Renal pelvis (tissue), 12 donors: ENCODE measurements around the gene NFAM1. TPM values are rescaled to one million over a fixed set of nuclear protein-coding genes. Genes with fewer than 3 reads are reported as not detected.
A peak's percentile ranks its signal among the peaks of the same experiment; 100 is the strongest.

Source experiments
- DNase-seq: peaks from one replicate; pipeline ENCODE4 v3.0.0-alpha.2; 2013
- long read RNA-seq, 16 experiments: transcript quantifications; one replicate each; lab custom pipeline, GENCODE V29; 2026
- polyA plus RNA-seq, 3 donors: library from polyadenylated mRNA; unstranded; fragments of 120-200 nt; gene quantifications; one replicate each; pipeline ENCODE4 v1.2.1, GENCODE V29; 2013; ENCODE audit not compliant: insufficient read length in 3 of 3

Gene NFAM1, protein sequence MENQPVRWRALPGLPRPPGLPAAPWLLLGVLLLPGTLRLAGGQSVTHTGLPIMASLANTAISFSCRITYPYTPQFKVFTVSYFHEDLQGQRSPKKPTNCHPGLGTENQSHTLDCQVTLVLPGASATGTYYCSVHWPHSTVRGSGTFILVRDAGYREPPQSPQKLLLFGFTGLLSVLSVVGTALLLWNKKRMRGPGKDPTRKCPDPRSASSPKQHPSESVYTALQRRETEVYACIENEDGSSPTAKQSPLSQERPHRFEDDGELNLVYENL
- 1 to 10 TPM in 2 of 3 donors, under 1 TPM in 1; 0.82 to 1.2 (median 1.0) TPM for polyA plus RNA-seq
- long read RNA-seq, donor 1, full-length matches to known transcripts: 1 of 1 reads
- long read RNA-seq, donor 1, partial matches to known transcripts: 0 of 1 reads
- long read RNA-seq, donor 1, other reads (novel, unspliced or antisense): 0 of 1 reads
- long read RNA-seq, donor 2: 0 reads
- long read RNA-seq, donor 3, full-length matches to known transcripts: 1 of 1 reads
- long read RNA-seq, donor 3, partial matches to known transcripts: 0 of 1 reads
- long read RNA-seq, donor 3, other reads (novel, unspliced or antisense): 0 of 1 reads
- long read RNA-seq, donor 4: 0 reads
- long read RNA-seq, donor 5: 0 reads
- long read RNA-seq, donor 6: 0 reads
- long read RNA-seq, donor 7: 0 reads
- long read RNA-seq, donor 8: 0 reads
- long read RNA-seq, donor 9: 0 reads
- long read RNA-seq, donor 10: 0 reads
- long read RNA-seq, donor 11, full-length matches to known transcripts: 1 of 1 reads
- long read RNA-seq, donor 11, partial matches to known transcripts: 0 of 1 reads
- long read RNA-seq, donor 11, other reads (novel, unspliced or antisense): 0 of 1 reads
- long read RNA-seq, donor 12: 0 reads
- long read RNA-seq, donor 13: 0 reads
- long read RNA-seq, donor 14: 0 reads
- long read RNA-seq, donor 15, full-length matches to known transcripts: 1 of 1 reads
- long read RNA-seq, donor 15, partial matches to known transcripts: 0 of 1 reads
- long read RNA-seq, donor 15, other reads (novel, unspliced or antisense): 0 of 1 reads
- long read RNA-seq, donor 16: 0 reads

DNA sequence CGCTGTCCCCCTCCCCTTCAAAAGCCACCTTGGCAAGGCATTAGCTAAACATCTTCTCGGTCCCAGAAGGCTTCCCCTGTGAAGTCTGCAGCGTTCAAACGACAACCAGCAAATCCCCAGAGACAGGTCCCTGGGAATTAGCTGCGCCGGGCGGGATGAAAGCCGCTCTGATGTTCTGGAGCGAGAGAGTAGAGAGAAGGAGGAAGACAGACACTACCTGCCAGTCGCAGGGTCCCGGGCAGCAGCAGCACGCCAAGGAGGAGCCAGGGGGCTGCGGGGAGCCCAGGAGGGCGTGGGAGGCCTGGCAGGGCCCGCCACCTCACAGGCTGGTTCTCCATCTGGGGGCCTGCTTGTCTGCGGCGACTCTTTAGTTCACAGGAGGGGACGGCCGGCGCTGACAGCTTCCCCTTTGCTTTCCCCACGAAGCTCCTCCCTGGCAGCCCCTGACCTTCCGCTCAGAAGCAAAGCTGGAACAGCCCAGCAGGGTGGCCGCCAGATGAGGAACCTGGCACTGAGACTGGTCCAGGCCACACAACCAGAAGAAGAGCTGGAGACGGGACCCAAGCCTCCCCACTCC is at the start of gene NFAM1:
TSS of gene NFAM1 (minus strand) at position 384 of the 577 bp plus-strand sequence. CDS start at position 338, 46 bp downstream.
- no peak for DNase-seq

DNA sequence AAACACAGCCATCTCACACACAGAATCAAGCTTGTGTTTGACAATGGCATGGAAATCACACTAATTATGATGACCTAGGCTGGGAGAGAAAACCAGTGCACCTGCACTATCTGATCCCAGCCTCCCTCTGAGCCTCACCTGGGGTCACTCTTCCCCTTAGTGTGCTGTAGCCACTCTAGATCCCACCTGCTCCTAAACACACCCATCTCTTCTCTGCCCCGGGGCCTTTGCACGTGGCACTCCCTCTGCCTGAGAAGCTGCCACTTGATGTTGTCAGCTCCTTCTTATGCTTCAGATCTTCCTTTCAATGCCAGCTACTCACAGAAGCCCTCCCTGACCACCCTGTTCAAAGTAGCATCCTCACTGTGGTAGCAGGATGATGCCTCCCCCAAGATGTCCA is 42.9 kb upstream of the NFAM1 start:
- no peak for DNase-seq

DNA sequence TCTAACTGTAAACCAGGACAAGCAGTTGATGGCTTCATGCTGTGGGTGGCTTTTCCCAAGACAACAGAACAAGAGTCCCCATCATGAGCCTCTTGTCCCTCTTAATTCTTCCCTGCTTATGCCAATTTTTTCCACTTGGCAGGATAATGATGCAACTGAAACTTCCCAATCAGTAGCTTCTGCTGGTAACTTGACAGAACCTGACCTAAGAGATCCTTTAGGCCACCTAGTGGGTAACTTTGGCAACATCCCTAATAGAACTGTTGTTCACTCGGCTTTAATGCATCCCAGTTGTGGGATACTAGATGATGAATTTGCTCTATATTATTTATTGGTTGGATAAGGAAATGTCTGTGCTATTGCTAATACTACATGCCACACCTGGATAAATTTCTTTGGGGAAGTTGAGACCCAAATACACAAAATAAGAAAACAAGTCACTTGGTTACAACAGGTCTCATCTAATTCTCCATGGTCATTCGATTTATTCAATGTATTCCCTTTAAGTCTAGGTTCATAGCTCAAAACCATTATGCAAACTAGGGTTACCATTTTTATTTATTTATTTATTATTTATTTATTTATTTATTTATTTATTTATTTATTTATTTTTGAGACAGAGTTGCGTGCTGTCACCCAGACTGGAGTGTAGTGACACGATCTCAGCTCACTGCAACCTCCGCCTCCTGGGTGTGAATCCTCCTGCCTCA is 41.4 kb upstream of the NFAM1 start:
- DNase-seq: no peak

DNA sequence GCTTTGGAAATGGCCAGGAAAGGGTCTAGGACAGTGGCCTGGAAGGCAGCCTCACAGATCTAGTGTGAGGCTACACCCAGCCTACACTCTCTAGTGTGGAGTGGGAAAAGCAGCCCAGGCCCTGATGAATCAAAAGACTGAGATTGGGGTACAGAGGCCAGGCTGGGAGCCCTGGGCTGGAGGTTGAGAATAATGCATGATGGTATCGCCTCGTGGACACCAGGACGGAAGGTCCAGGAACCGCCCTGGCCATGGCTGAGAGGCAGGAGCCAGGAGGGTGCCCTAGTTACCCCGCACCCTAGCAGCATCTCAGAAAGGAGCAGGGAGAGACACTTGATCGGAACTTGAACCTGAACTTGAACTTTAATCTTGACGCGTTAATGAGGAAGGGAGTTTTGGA is 40.5 kb upstream of the NFAM1 start:
- no peak for DNase-seq

DNA sequence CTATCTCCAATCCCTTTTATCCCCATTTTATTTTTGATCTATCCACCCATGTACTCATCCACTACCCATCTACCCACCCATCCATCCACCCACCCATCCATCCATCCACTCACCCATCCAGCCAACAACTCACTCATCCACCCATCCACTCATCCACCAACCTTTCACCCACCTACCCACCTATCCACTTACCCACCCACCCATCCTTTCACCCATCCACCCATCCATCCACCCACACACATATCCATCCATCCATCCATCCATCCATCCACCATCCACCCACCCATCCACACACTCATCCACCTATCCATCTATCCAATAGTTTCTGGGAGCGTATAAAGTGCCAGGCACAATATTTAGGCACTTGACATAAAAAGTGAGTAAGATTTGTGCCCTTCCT is 39.2 kb upstream of the NFAM1 start:
- no peak for DNase-seq

DNA sequence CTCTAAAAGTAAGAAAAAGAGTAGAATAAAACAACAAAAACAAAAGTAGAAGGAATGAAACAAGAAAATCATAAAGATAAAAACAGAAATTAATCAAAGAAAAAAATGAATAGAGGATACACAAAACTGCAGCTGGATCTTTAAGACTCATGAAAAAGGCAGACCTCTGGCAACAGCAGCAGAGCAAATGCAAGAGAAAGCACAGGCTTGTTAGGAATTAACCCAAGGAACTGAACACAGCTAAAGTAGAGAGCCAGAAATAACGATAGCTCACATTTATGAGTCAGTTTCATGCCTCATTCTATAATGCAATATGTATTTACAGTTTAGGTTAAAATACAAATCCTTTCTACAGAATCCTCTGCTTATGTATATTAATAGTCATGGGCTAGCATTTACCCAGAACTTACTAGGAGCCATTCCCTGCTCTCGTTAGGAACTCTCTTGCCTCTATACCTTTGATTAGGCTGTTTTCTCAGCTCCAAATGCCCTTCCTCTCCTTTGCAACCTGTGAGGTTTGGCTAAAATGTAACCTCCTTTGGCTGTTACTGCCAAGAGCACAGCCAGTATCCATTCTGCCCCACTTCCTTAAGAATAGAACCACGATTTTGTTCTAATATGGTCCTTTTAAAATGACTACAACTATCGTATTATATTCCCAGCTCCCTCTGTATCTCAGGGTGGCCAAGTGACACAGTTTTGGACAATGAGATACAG is 38.3 kb upstream of the NFAM1 start:
- no peak for DNase-seq

DNA sequence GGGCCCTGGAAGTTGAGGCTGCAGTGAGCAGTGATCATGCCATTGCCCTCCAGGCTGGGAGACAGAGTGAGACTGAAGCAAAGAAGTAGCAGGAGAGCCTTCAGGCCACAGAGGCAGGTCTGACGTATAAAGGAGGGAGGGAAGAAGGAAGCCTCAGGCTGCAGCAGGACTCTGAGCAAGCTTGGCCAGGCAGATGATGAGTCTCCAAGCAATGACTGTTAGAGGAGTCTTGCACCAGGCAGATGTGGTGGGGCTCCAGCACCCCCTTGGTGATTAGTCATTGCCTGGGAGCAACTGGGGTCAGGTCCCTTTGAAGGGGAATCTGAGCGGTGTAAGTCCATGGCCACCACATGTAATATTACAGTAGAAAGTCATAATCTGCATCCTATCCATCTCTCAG is 36.6 kb upstream of the NFAM1 start:
- no peak for DNase-seq

DNA sequence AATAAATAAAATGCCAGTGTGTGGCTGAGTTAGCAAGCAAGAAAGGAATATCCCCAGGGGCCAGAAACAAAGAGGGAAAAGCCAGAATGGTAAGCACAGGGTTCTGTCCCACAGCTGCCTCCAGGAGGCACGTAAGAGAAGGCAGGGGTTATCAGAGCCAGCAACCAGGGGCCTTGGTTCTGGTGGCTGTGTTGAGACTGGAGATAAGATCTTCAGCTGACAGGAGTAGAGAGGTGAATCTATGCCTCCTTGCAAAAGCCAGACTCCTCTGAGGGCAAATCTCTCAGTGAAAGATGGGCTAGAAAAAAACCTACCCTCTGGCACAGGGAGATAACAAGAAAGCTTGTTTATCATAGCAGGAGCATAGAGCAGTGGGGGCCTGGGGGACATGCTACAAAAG is 29.8 kb upstream of the NFAM1 start:
- no peak for DNase-seq

DNA sequence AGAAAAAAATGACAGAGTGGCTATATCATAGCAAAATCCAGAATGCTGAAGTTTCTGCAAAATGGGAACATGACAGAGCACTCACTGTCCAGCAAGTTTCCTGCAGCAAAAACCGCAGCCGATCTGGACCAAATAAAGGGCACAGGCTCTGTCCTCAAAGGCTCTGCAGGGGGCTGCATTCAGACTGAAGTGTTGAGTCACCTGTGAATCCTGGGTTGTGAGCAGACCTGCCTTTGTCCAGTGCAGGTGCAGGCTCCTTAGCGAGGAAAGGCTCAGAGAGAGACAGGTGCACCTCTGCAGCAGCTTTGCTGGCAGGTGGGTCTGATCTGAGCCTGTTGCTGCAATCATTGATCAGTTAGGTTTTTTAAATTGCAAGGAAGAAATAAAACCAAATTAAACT is 29.3 kb upstream of the NFAM1 start:
- DNase-seq: no peak

DNA sequence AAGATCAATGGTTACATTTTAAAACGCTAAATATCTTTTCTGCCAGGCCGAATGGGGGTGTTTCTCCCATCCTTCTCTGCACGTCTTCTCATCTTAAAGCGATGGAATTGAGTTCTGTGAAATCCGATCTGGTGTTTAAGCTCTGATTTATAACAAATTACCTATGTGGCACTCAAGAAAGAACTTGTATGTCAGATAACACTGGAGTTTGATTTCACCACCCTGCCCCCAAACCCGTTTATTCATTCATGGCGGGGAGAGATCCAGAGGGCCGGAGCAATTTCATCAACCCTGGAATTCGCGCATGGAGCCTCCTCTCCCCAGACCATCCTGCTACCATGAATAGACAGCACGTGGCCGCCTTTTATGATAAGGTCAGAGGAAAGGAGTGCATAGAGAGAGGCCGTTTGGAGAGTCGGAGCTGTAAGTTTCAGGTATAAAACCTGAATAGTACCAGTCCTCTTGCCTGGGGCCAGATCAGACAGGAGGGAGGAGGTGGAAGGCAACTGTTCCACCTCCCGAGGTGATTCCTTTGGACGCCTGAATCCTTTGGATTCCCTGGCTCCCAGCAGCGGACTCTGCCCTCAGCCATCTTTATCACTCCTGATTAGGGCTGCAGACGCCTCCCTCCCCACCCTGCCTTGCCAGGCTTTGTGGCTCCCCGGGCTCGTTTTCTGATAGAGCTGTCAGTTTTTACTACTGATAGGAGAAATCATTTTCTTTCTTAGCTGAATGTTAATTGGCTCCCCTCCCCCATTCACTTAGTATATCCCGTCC is 27.3 kb upstream of the NFAM1 start:
- DNase-seq: peak; percentile 33

DNA sequence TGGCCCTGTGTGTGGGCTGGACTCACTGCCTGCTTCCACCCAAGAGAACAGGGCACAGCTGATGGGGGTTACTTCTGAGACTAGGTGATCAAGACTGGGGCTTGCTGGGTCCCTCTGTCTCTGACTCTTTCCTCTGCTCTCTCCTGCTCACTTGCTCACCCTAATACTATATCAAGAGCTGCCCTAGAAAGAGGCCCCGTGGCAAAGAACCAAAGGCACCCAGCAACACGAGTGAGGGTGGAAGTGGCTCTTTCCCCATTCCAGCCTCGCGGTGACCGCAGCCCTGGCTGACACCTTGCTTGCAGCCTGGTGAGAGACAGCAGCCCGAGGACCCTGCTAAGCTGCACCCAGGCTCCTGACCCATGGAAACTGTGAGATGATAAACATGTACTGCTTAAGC is 20.7 kb upstream of the NFAM1 start:
- no peak for DNase-seq

DNA sequence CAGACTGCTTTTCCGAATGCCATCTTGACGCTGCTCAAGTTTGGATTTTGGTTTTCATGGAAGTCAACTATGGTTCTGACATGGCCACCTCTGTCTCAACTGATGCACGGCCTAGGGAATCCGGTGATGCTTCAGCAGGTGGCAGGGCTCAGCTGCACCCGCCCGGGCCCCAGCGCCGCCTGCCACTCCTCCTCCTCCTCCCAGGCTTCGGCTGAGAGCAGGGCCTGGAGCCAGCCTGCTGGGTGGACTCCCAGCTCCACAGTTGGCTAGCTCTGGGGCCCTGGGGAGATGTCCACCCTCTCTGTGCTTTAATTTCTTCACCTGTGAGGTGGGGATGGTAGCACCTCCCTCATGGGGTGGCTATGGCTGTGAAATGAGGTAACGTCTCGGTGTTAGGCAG is 20.3 kb upstream of the NFAM1 start:
- no peak for DNase-seq

DNA sequence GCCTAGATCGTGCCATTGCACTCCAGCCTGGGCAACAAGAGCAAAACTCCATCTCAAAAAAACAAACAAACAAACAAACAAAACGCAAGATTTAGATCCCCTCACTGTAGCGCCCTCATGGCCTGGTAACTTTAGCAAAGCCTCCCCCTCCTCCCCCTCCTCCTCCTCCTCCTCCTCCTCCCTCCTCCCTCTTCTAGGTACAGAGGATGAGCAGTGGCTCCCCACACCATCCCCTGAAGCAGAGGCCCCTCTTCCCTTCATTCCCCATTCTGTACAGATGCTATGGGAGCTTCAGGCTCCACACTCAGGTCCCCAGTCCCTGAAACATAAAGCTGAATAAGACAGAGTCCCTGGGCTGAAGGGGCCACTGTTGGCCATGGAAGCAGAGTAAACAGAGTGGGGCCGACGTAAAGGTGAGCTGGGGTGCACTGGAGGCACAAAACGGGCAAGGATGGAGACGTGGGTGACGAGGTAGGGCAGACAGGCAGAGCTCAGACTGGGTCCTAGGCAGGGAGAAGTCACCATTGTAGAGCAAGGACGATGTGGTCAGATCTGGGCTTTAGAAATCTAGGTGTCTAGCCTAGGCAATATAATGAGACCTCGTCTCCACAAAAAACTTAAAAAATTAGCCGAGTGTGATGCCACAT is 19.4 kb upstream of the NFAM1 start:
- DNase-seq: no peak

DNA sequence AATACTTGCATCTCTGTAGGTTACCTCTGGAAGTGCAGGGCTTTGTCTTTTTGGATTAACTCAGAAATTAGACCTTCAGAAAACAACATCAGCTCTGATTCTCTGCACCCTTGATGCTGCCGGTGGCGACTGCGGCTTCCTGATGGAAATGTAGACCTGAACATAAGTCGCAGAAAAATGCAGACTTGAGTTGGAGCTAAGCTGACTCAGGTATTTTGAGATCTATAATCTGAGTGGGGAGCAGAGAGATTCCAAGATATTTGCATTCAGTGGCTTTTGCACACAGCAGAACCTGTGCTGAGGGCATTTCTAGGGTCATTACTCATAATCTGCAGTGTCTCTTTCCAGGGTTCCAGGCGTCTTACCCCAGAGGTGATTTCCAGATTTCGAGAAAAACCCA is 18.7 kb upstream of the NFAM1 start:
- DNase-seq: no peak

DNA sequence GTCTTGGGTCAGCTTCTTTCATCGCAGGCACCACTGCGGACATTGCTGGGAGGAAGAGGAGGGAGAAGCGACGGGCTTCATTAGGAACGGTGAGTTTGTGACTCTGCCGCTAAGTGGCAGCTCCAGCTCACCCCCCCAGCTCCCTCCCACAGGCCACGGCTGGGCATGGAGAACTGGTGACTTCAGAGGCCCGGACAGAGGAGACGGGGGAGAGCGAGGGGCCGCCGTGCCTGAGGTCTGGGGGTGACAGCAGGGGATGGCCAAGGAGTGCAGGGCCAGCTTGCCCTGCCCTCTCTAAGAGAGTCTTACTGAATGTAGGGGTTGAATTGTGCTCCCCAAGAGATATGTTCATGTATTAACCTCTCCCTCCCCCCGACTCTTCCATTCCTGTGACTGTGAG is 13.9 kb upstream of the NFAM1 start:
- no peak for DNase-seq

DNA sequence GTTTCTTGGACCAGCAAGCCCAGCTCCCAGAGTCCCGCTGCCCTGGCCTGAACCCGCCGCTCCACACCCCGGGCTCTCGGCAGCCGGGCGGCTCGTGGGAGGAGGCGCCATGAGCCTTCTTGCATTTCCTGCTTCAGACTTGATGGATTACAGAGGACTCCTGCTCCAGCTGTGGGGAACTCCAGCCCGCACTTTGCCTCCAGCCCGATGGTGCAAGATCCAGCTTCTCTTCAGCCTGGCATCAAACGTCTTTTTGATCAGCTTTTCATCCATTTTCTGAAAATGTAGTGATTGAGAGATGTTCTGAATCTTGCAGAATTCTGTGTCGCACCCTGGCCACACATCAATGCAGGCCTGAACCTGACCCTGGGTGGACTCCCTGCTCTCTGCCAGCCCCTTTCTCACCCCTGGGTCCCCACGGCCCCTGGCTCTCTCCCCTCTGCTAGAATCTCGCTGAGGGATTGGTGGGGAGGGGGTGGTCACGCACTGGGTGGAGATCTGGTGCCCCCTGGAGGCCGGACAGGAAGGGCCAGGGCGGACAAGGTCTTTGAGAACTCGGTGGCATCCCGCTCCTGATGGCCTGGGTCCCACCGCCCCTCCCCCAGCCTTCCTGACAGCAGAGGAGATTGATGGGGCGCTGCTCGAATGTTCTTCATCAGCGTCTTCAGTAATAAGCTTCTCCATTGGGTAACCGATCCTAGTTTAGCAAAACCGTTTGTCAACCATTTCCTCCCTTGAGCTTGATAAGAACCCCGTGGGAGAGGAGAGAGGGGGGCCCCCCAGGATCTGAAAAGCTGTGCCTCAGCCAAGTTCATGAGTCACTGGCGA is 12.1 kb upstream of the NFAM1 start:
- DNase-seq: peak; percentile 94

DNA sequence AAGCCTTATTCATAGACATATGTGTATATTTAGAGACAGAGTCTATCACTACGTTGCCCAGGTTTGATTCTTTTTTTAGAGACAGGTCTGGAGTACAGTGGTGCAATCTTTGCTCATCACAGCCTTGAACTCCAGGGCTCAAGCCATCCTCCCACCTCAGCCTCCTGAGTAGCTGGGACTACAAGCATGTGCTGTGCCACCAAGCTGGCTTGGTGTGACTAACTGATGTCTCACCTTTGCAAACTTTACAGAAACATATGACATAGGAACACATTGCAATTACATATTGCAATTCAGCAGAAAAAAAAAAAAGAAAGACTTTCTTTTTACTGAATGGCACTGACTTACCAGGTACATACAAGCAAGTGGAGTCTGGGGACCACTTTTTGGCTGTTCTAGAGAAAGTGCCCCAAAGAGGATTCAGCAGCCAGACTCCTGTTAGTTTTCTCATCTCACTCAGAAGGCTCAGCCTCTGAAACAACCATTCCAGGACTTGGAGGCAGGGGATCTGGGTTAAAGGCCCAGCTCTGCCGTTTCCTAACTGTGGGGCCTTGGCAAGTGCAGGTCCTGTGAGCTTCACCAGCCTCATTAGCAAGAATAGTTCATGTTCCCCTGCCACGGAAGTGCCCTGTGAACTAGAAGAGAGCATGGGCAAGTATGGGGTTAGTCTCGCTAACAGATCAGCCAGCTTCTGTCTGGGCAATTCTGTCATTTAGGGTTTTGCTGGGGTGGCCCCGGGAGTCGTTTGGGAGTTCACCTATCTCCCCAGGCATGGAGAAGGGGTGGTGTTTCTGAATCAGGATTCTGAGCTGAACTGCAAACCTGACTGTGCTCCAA is 11.3 kb upstream of the NFAM1 start:
- DNase-seq: no peak

DNA sequence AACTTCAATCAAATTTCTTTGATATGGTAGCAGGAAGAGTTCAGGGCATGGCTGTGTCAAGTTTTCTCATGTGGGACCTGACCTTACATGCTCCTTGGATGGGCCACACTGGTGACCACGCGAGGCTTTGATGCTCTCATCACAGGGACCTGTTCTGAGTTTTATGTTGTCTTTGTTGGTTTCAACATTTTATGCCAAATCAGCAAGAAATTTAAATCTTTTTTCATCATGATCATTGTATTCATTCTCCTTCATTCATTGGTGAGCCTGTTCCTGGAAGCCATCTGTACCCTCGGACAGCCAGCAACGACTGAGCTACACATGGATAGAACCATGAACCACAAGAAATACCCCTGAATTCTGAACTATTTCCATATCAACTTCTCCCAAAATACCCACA is 10.5 kb upstream of the NFAM1 start:
- DNase-seq: no peak
